Calu3 (cell line): ENCODE data around the gene TAS1R2. TPM values are rescaled to one million over a fixed set of nuclear protein-coding genes. Genes with fewer than 3 reads are reported as not detected.

Source experiments
- BruUV-seq: library from RNA; stranded (reverse); fragments of 400-500 nt; replicated peaks from 2 replicates; lab custom pipeline; 2021; lab: Mats Ljungman, UMichigan
- CTCF ChIA-PET: fragments of 300-600 bp; sonication (Branson Sonifier 250); formaldehyde crosslinking; loops from one replicate; lab custom pipeline; 2022; ENCODE audit warnings: antibody characterized with exemption; lab: Charles Lee
- DNase-seq: peaks from one replicate; pipeline ENCODE4 v3.0.0; 2022
- H3K27ac Mint-ChIP-seq: one replicate; pipeline ENCODE4 v1.8.0; 2022; ENCODE audit warnings: mixed read lengths; ENCODE audit not compliant: unreplicated experiment
- H3K27me3 Mint-ChIP-seq: one replicate; pipeline ENCODE4 v1.8.0; 2022; ENCODE audit warnings: mixed read lengths; ENCODE audit not compliant: unreplicated experiment
- H3K36me3 Mint-ChIP-seq: one replicate; pipeline ENCODE4 v1.8.0; 2022; ENCODE audit warnings: mild to moderate bottlenecking, moderate library complexity, mixed read lengths; ENCODE audit not compliant: insufficient read depth, unreplicated experiment
- H3K4me1 Mint-ChIP-seq: one replicate; pipeline ENCODE4 v1.8.0; 2022; ENCODE audit warnings: mild to moderate bottlenecking, low read depth, mixed read lengths; ENCODE audit not compliant: unreplicated experiment
- H3K4me3 Mint-ChIP-seq: one replicate; pipeline ENCODE4 v1.8.0; 2022; ENCODE audit warnings: mild to moderate bottlenecking, low read depth, moderate library complexity, mixed read lengths; ENCODE audit not compliant: unreplicated experiment
- H3K9me3 Mint-ChIP-seq: one replicate; pipeline ENCODE4 v1.8.0; 2022; ENCODE audit warnings: low read depth, mixed read lengths; ENCODE audit not compliant: unreplicated experiment
- CTCF ChIP-seq: fragments of 200-600 bp; IDR thresholded peaks from one replicate; pipeline ENCODE4 v1.8.0; 2022; ENCODE audit warnings: antibody characterized with exemption; ENCODE audit not compliant: unreplicated experiment
- intact Hi-C: fragments of 100-400 bp; cut with micrococcal nuclease; formaldehyde crosslinking; loops from one replicate; pipeline ENCODE4 v1.10.0; 2022; ENCODE audit not compliant: unreplicated experiment
- total RNA-seq: library from RNA; stranded (reverse); gene quantifications from 2 replicates; pipeline ENCODE4 v1.2.3, GENCODE V29; 2022

The TAS1R2 gene
- total RNA-seq, 1 experiment from 2014 or later = not detected

- intact Hi-C loops = loop anchor here (1.0 kb wide), 1 partner anchor 223 kb away; no protein-coding TSS in a partner anchor
- no peaks in the 10 kb centered on the region for H3K9me3 Mint-ChIP-seq
- CTCF ChIA-PET = interaction anchor here (0.5 to 1.0 kb wide), 2 partner anchors 223 to 1266 kb away, joined by 5 to 9 read pairs; no protein-coding TSS in a partner anchor
- no peak overlapping the region for H3K4me3 Mint-ChIP-seq
- TF ChIP-seq CTCF = no peak
- peaks cover 88% of the 10 kb centered on the region for H3K27me3 Mint-ChIP-seq
- no peaks in the 10 kb centered on the region for H3K4me1 Mint-ChIP-seq
- H3K36me3 Mint-ChIP-seq = no peaks in the 10 kb centered on the region
- H3K27ac Mint-ChIP-seq = no peak overlapping the region
- no peak for DNase-seq
- BruUV-seq = no TSS peak
Measured at GRCh38 chr1:18819986-18820790, 39.3 kb downstream of the TAS1R2 start.

GRCh38 chr1:18819203-18819602 is 40.3 kb downstream of the TAS1R2 start:
- H3K27ac Mint-ChIP-seq = no peak overlapping the region
- intact Hi-C loops = no loop called here
- TF ChIP-seq CTCF = no peak
- CTCF ChIA-PET = interaction anchor here (0.5 kb wide), 1 partner anchor 1265 kb away, joined by 5 read pairs; no protein-coding TSS in a partner anchor
- no peak for DNase-seq
- BruUV-seq = no TSS peak
- H3K27me3 Mint-ChIP-seq = peaks cover 83% of the 10 kb centered on the region
- H3K9me3 Mint-ChIP-seq = no peaks in the 10 kb centered on the region
- no peaks in the 10 kb centered on the region for H3K4me1 Mint-ChIP-seq
- no peaks in the 10 kb centered on the region for H3K36me3 Mint-ChIP-seq
- no peak overlapping the region for H3K4me3 Mint-ChIP-seq

GRCh38 chr1:18817795-18818435 is 41.5 kb downstream of the TAS1R2 start:
- Mint-ChIP-seq H3K36me3 (no peaks in the 10 kb centered on the region), H3K27ac (no peak overlapping the region), H3K4me3 (no peak overlapping the region), H3K4me1 (no peaks in the 10 kb centered on the region), H3K27me3 (peaks cover 78% of the 10 kb centered on the region), H3K9me3 (no peaks in the 10 kb centered on the region)
- CTCF ChIA-PET = no interaction called here
- no TSS peak for BruUV-seq
- intact Hi-C loops = no loop called here
- no peak for TF ChIP-seq CTCF
- DNase-seq = no peak

- no peaks in the 10 kb centered on the region for H3K9me3 Mint-ChIP-seq
Measured at GRCh38 chr1:18817316-18817715, 42.1 kb downstream of the TAS1R2 start.

More at GRCh38 chr1:18817316-18817715, 42.1 kb downstream of the TAS1R2 start:
- no peak overlapping the region for H3K4me3 Mint-ChIP-seq
- no peak for DNase-seq
- peaks cover 82% of the 10 kb centered on the region for H3K27me3 Mint-ChIP-seq
- no peak for TF ChIP-seq CTCF
- BruUV-seq = no TSS peak
- intact Hi-C loops = no loop called here
- no peak overlapping the region for H3K27ac Mint-ChIP-seq
- H3K4me1 Mint-ChIP-seq = no peaks in the 10 kb centered on the region
- CTCF ChIA-PET = no interaction called here
- no peaks in the 10 kb centered on the region for H3K36me3 Mint-ChIP-seq
